ENCODE data around the gene DNAH9. TPM values are rescaled to one million over a fixed set of nuclear protein-coding genes. Genes with fewer than 3 reads are reported as not detected.

Gene DNAH9
- polyA plus RNA-seq, 1 donor (not counting 4 experiments of a cell fraction or from before 2014, with no cell fraction given) = 0.42 TPM

DNA sequence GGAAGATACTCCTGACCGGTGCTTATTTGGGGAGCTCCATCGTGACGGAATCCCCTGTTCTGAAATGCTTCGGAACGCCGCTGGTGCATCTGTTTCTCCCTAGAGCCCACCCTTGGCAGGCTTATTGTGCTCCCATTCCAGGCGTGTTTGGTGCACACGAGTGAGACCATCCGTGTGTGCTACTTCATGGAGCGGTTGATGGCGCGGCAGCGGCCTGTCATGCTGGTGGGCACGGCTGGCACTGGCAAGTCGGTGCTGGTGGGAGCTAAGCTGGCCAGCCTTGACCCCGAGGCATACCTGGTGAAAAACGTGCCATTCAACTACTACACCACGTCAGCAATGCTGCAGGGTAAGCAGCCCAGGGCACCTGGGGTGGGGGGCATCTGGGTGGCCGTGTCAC, 170.7 kb downstream of the DNAH9 start:
- no peaks in the 10 kb centered on the region for H3K36me3 ChIP-seq (ENCODE audit: control insufficient read depth in 2 of 2, extremely low read depth in 1 of 2, insufficient read depth in 2 of 2, low read length in 2 of 2)
- no peaks in the 10 kb centered on the region for H3K4me1 ChIP-seq (ENCODE audit: control insufficient read depth, extremely low read depth, insufficient read depth, low read length)
- no peaks in the 10 kb centered on the region for H3K27me3 ChIP-seq (ENCODE audit: control insufficient read depth, extremely low read depth, insufficient read depth, low read length)
- H3K27ac ChIP-seq (ENCODE audit: control insufficient read depth, insufficient read depth, low read length) = no peak overlapping the region
- no peaks in the 10 kb centered on the region for H4K20me1 ChIP-seq (ENCODE audit: control insufficient read depth, extremely low read depth, insufficient read depth, low read length)
- H2AFZ ChIP-seq (ENCODE audit: control insufficient read depth, low read length) = no peak overlapping the region
- dilution Hi-C loops (cut with MboI; ENCODE audit: extremely low pct_ligation_motif_present, low sequenced_read_pairs) = no loop called here
- no peak overlapping the region for H3K4me3 ChIP-seq (ENCODE audit: control insufficient read depth in 2 of 3, extremely low read depth in 1 of 3, insufficient read depth in 2 of 3, low read depth in 1 of 3, low read length in 3 of 3)
- H3K9ac ChIP-seq (ENCODE audit: control insufficient read depth, extremely low read depth, insufficient read depth, low read length) = no peak overlapping the region
- H3K9me3 ChIP-seq (ENCODE audit: control insufficient read depth, low read depth, low read length) = no peaks in the 10 kb centered on the region
- TF ChIP-seq EZH2 (IDR thresholded peaks at IDR 0.05; ENCODE audit: low read length) = no peak
- TF ChIP-seq, protein P1, sequence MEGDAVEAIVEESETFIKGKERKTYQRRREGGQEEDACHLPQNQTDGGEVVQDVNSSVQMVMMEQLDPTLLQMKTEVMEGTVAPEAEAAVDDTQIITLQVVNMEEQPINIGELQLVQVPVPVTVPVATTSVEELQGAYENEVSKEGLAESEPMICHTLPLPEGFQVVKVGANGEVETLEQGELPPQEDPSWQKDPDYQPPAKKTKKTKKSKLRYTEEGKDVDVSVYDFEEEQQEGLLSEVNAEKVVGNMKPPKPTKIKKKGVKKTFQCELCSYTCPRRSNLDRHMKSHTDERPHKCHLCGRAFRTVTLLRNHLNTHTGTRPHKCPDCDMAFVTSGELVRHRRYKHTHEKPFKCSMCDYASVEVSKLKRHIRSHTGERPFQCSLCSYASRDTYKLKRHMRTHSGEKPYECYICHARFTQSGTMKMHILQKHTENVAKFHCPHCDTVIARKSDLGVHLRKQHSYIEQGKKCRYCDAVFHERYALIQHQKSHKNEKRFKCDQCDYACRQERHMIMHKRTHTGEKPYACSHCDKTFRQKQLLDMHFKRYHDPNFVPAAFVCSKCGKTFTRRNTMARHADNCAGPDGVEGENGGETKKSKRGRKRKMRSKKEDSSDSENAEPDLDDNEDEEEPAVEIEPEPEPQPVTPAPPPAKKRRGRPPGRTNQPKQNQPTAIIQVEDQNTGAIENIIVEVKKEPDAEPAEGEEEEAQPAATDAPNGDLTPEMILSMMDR (optimal IDR thresholded peaks at IDR 0.05 in 1 of 3, IDR thresholded peaks at IDR 0.05 in 1 of 3, conservative IDR thresholded peaks at IDR 0.05 in 1 of 3; ENCODE audit: extremely low read depth in 1 of 3, insufficient read depth in 2 of 3, low read length in 3 of 3) = no peak
- no peaks in the 10 kb centered on the region for H3K9me1 ChIP-seq (ENCODE audit: control insufficient read depth, extremely low read depth, insufficient read depth, low read length)
- FAIRE-seq (no peak), DNase-seq (ENCODE audit: low read depth, low spot score) (no peak)
- H3K79me2 ChIP-seq (ENCODE audit: control insufficient read depth, insufficient read depth, low read length) = no peaks in the 10 kb centered on the region
- no peak overlapping the region for H3K4me2 ChIP-seq (ENCODE audit: control insufficient read depth, extremely low read depth, insufficient read depth, low read depth, low read length)

- no peak overlapping the region for H3K9ac ChIP-seq (ENCODE audit: control insufficient read depth, extremely low read depth, insufficient read depth, low read length)
- no peaks in the 10 kb centered on the region for H3K79me2 ChIP-seq (ENCODE audit: control insufficient read depth, insufficient read depth, low read length)
- TF ChIP-seq, protein P1 (optimal IDR thresholded peaks at IDR 0.05 in 1 of 3, IDR thresholded peaks at IDR 0.05 in 1 of 3, conservative IDR thresholded peaks at IDR 0.05 in 1 of 3; ENCODE audit: extremely low read depth in 1 of 3, insufficient read depth in 2 of 3, low read length in 3 of 3) = no peak
- no peak for TF ChIP-seq EZH2 (IDR thresholded peaks at IDR 0.05; ENCODE audit: low read length)
- no peak overlapping the region for H2AFZ ChIP-seq (ENCODE audit: control insufficient read depth, low read length)
- H3K9me1 ChIP-seq (ENCODE audit: control insufficient read depth, extremely low read depth, insufficient read depth, low read length) = no peaks in the 10 kb centered on the region
- H3K4me1 ChIP-seq (ENCODE audit: control insufficient read depth, extremely low read depth, insufficient read depth, low read length) = no peaks in the 10 kb centered on the region
- H3K4me2 ChIP-seq (ENCODE audit: control insufficient read depth, extremely low read depth, insufficient read depth, low read depth, low read length) = no peak overlapping the region
- DNase-seq (ENCODE audit: low read depth, low spot score) (no peak), FAIRE-seq (no peak)
- H3K36me3 ChIP-seq (ENCODE audit: control insufficient read depth in 2 of 2, extremely low read depth in 1 of 2, insufficient read depth in 2 of 2, low read length in 2 of 2) = no peaks in the 10 kb centered on the region
- no peaks in the 10 kb centered on the region for H4K20me1 ChIP-seq (ENCODE audit: control insufficient read depth, extremely low read depth, insufficient read depth, low read length)
- dilution Hi-C loops (cut with MboI; ENCODE audit: extremely low pct_ligation_motif_present, low sequenced_read_pairs) = no loop called here
- no peaks in the 10 kb centered on the region for H3K9me3 ChIP-seq (ENCODE audit: control insufficient read depth, low read depth, low read length)
- H3K4me3 ChIP-seq (ENCODE audit: control insufficient read depth in 2 of 3, extremely low read depth in 1 of 3, insufficient read depth in 2 of 3, low read depth in 1 of 3, low read length in 3 of 3) = no peak overlapping the region
- H3K27me3 ChIP-seq (ENCODE audit: control insufficient read depth, extremely low read depth, insufficient read depth, low read length) = no peaks in the 10 kb centered on the region
- no peak overlapping the region for H3K27ac ChIP-seq (ENCODE audit: control insufficient read depth, insufficient read depth, low read length)
Measured at GRCh38 chr17:11772031-11772430, 173.8 kb downstream of the DNAH9 start.
